Central memory CD8-positive, alpha-beta T cell (primary cell): ENCODE data around the gene TMPRSS11E.
"Not testable (repeated sequence)": the region's sequence is repeated elsewhere in the genome, so short reads cannot be mapped to it uniquely, and the experiment has no call there.

Experiments used
- ATAC-seq: fragments of 150-1000 bp; cut with Tn5 transposase; replicated peaks from 2 replicates; pipeline ENCODE4 v1.10.0; 2022; ENCODE audit warnings: mild to moderate bottlenecking, moderate FRiP score, moderate number of reproducible peaks; ENCODE audit not compliant: poor library complexity, severe bottlenecking; ENCODE audit errors: extremely low read depth
- DNase-seq, 2 donors: peaks; one replicate each; pipeline ENCODE4 v3.0.0; 2021; ENCODE audit warnings: low spot score in 2 of 2
- H3K27ac Mint-ChIP-seq: one replicate; pipeline ENCODE4 v1.8.0; 2022; ENCODE audit warnings: low read depth, mild to moderate bottlenecking, moderate library complexity, mixed read lengths
- H3K27me3 Mint-ChIP-seq: one replicate; pipeline ENCODE4 v1.8.0; 2022; ENCODE audit warnings: mixed read lengths
- H3K36me3 Mint-ChIP-seq: one replicate; pipeline ENCODE4 v1.8.0; 2022; ENCODE audit warnings: mild to moderate bottlenecking, moderate library complexity, mixed read lengths; ENCODE audit not compliant: insufficient read depth
- H3K4me1 Mint-ChIP-seq: one replicate; pipeline ENCODE4 v1.8.0; 2022; ENCODE audit warnings: mixed read lengths
- H3K4me3 Mint-ChIP-seq: one replicate; pipeline ENCODE4 v1.8.0; 2022; ENCODE audit warnings: mild to moderate bottlenecking, moderate library complexity, mixed read lengths
- H3K9me3 Mint-ChIP-seq: one replicate; pipeline ENCODE4 v1.8.0; 2022; ENCODE audit warnings: mixed read lengths

The TMPRSS11E gene

DNA sequence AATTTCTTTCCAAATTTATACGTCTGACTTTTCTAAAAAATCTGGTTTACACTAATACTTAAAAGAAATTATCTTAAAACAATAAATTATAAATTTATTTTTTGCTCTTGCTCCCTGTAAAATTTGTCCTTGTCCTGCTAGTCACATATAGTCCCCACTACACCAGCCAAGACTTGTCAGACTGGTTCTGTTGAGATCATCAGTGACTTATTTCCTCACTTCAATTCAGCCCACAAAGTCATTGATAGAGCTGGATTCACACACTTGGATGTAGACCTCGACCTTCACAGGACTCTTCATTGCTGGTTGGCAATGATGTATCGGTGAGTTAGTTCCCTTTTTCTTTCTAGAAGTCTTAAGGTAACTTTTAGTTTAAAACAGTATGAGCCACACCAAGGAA, at the start of gene TMPRSS11E:
TSS of gene TMPRSS11E (plus strand) at position 263 of the 400 bp plus-strand sequence. CDS start at position 313, 50 bp downstream.
- Mint-ChIP-seq H3K4me3 (no peak within 1 kb of the TSS), H3K9me3 (no peaks in the 10 kb centered on the region), H3K4me1 (peaks cover 5% of the 10 kb centered on the region), H3K36me3 (no peaks in the 10 kb centered on the region), H3K27ac (no peak within 1 kb of the TSS), H3K27me3 (no peaks in the 10 kb centered on the region)
- no peak for ATAC-seq
- DNase-seq = no peak

GRCh38 chr4:68399306-68399705, 48.0 kb upstream of the TMPRSS11E start:
- no peak overlapping the region for H3K4me3 Mint-ChIP-seq
- no peaks in the 10 kb centered on the region for H3K9me3 Mint-ChIP-seq
- H3K36me3 Mint-ChIP-seq = no peaks in the 10 kb centered on the region
- no peaks in the 10 kb centered on the region for H3K4me1 Mint-ChIP-seq
- no peak for ATAC-seq
- H3K27ac Mint-ChIP-seq = no peak overlapping the region
- DNase-seq = no peak
- no peaks in the 10 kb centered on the region for H3K27me3 Mint-ChIP-seq

- DNase-seq (no peak), ATAC-seq (no peak)
- H3K9me3 Mint-ChIP-seq = no peaks in the 10 kb centered on the region
- peaks cover 2% of the 10 kb centered on the region for H3K36me3 Mint-ChIP-seq
- no peaks in the 10 kb centered on the region for H3K4me1 Mint-ChIP-seq
- H3K27ac Mint-ChIP-seq = no peak overlapping the region
- no peaks in the 10 kb centered on the region for H3K27me3 Mint-ChIP-seq
- no peak overlapping the region for H3K4me3 Mint-ChIP-seq
These were observed 46.0 kb upstream of the TMPRSS11E start for GRCh38 chr4:68401231-68401630.

DNA sequence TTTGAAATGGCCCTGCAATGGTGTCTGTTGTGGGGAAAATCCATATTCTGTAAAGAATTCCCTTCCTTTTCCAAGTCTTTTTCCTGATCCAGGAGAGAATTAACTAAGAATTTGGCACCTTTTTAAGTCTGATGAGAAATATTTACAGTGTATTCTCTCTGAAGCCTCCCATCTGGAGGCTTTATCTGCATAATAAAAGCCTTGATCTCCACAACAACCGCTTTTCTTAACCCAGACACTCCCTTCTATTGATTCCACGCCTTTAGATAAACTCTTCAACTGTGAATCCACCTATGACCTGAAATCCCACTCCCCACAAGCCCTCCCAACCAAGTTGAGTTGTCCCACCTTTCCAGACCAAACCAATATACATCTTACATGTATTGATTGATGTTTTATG, 43.1 kb upstream of the TMPRSS11E start:
- H3K9me3 Mint-ChIP-seq = no peaks in the 10 kb centered on the region
- H3K4me3 Mint-ChIP-seq = no peak overlapping the region
- no peaks in the 10 kb centered on the region for H3K27me3 Mint-ChIP-seq
- ATAC-seq = no peak
- no peaks in the 10 kb centered on the region for H3K4me1 Mint-ChIP-seq
- H3K36me3 Mint-ChIP-seq = peaks cover 2% of the 10 kb centered on the region
- no peak overlapping the region for H3K27ac Mint-ChIP-seq
- no peak for DNase-seq

GRCh38 chr4:68405718-68406478, 41.4 kb upstream of the TMPRSS11E start:
- DNase-seq, ATAC-seq, H3K36me3 Mint-ChIP-seq, H3K4me1 Mint-ChIP-seq, H3K27ac Mint-ChIP-seq, H3K27me3 Mint-ChIP-seq, H3K9me3 Mint-ChIP-seq, H3K4me3 Mint-ChIP-seq: not testable (repeated sequence)

DNA sequence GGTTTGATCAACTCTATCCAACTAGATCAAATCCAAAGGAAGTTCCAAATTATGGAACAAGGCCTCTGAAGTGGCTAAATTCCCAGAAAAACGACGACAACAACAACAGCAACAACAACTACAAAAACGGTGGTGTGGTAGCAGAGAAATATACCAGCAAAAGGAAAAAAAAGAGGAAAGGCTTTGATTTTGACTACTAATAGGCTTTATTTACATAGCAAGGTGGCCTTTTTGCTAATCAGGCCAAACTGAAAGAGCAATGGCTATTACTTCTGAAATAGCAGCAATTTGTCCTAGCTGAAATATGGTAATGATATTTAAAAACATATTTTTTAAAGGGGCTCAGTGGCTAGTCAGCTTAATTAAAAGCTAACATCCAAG, 40.8 kb upstream of the TMPRSS11E start:
- Mint-ChIP-seq H3K4me1 (no peaks in the 10 kb centered on the region), H3K27me3 (no peaks in the 10 kb centered on the region), H3K36me3 (peaks cover 4% of the 10 kb centered on the region), H3K27ac (no peak overlapping the region), H3K4me3 (no peak overlapping the region), H3K9me3 (no peaks in the 10 kb centered on the region)
- DNase-seq = no peak
- ATAC-seq = no peak

DNA sequence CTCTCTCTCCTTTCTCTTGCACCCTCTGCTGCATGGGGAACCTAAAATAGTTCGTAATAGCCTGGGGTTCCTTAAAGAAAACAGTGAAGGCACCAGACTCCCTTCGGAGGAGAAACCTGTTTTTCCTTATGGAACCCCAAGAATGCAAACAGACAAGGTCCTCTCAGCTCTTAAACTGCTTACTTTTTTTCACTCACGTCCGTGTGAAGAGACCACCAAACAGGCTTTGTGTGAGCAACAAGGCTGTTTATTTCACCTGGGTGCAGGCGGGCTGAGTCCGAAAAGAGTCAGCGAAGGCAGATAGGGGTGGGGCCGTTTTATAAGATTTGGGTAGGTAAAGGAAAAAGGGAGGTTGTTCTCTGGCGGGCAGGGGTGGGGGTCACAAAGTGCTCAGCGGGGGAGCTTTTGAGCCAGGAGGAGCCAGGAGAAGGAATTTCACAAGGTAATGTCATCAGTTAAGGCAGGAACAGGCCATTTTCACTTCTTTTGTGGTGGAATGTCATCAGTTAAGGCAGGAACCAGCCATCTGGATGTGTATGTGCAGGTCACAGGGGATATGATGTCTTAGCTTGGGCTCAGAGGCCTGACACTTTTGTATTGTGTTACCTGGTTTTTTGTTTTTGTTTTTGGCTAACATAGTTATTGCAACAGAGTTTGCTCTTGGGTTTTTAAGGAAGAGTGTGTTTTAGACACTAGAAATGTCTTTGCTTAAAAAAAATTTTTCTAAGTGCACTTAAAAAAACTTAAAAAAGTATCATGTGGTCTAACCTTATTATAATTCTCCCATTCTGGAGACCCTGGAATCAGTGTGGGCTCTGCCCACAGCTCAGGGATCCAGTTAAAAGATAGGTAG, 40.0 kb upstream of the TMPRSS11E start:
- H3K9me3 Mint-ChIP-seq, H3K4me1 Mint-ChIP-seq, H3K27ac Mint-ChIP-seq, H3K36me3 Mint-ChIP-seq, H3K27me3 Mint-ChIP-seq, H3K4me3 Mint-ChIP-seq, DNase-seq, ATAC-seq: not testable (repeated sequence)

DNA sequence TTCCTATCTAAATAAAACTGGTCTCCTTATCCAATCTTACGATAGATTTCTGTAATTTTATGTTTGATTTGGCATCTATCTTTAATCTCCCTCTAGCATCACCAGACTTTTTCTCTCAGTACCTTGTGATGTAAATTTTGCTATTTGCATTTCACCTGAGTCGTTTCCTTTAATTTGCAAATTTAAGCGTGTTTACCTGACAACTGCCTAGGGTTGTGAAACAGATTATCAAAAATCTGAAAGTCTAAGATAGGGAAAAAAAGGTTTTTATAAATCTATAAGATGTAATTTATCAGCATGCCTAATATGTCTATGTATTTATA, 39.4 kb upstream of the TMPRSS11E start:
- no peak for ATAC-seq
- Mint-ChIP-seq H3K36me3 (peaks cover 4% of the 10 kb centered on the region), H3K27ac (no peak overlapping the region), H3K9me3 (no peaks in the 10 kb centered on the region), H3K4me3 (no peak overlapping the region), H3K27me3 (no peaks in the 10 kb centered on the region), H3K4me1 (no peaks in the 10 kb centered on the region)
- no peak for DNase-seq

DNA sequence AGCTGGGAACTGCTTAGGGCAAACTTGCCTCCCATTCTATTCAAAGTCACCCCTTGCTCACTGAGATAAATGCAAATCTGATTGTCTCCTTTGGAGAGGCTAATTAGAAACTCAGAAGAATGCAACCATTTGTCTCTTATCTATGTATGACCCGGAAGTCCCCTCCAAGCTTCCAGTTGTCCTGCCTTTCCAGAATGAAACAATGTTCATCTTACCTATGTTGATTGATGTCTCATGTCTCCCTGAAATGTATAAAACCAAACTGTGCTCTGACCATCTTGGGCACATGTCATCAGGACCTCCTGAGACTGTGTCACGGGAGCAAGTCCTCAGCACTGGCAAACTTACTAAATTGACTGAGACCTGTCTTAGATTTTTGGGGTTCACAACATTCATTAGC, 37.1 kb upstream of the TMPRSS11E start:
- ATAC-seq = no peak
- no peak for DNase-seq
- Mint-ChIP-seq H3K36me3 (peaks cover 4% of the 10 kb centered on the region), H3K9me3 (no peaks in the 10 kb centered on the region), H3K4me3 (no peak overlapping the region), H3K27me3 (no peaks in the 10 kb centered on the region), H3K27ac (no peak overlapping the region), H3K4me1 (no peaks in the 10 kb centered on the region)

DNA sequence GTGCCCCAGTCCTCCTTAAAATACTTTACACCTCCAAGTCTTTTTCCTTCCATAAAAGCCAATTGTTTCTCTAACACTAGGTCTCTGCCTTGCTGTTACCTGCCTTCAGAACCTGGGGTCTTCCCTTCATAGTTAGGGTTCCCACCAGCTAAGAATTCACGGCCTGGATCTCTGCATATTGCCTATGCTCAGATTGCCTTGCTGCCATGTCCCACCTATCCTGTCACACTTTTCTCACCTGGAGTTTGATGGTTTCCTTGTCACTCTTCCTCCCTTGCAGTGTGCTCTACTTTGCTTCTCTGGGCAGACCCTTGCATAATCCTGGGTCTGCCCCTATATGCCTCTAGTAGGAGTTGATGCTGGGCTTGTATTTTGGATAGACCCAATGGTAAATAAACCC, 36.6 kb upstream of the TMPRSS11E start:
- ATAC-seq = no peak
- Mint-ChIP-seq H3K4me1 (no peaks in the 10 kb centered on the region), H3K4me3 (no peak overlapping the region), H3K27ac (no peak overlapping the region), H3K9me3 (no peaks in the 10 kb centered on the region), H3K36me3 (peaks cover 2% of the 10 kb centered on the region), H3K27me3 (no peaks in the 10 kb centered on the region)
- DNase-seq = no peak

DNA sequence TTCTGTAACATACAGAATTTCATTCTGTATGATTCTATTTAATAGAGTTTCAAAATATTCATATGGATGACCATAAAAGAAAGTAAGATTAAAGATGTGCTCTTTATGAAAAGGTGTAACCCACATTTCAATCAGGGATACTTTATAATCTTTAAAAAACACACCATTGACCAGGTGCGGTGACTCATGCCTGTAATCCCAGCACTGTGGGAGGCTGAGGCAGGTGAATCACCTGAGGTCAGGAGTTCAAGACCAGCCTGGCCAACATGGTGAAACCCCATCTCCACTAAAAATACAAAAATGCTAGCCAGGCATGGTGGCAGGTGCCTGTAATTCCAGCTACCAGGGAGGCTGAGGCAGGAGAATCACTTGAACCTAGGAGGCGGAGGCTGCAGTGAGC, 35.2 kb upstream of the TMPRSS11E start:
- not testable (repeated sequence) for H3K27me3 Mint-ChIP-seq, H3K4me3 Mint-ChIP-seq, H3K27ac Mint-ChIP-seq, H3K4me1 Mint-ChIP-seq, H3K36me3 Mint-ChIP-seq, DNase-seq, ATAC-seq, H3K9me3 Mint-ChIP-seq

GRCh38 chr4:68416591-68416990, 30.7 kb upstream of the TMPRSS11E start:
- H3K4me1 Mint-ChIP-seq = no peaks in the 10 kb centered on the region
- no peak overlapping the region for H3K4me3 Mint-ChIP-seq
- no peaks in the 10 kb centered on the region for H3K27me3 Mint-ChIP-seq
- H3K27ac Mint-ChIP-seq = no peak overlapping the region
- no peak for ATAC-seq
- H3K36me3 Mint-ChIP-seq = no peaks in the 10 kb centered on the region
- DNase-seq = no peak
- H3K9me3 Mint-ChIP-seq = no peaks in the 10 kb centered on the region

GRCh38 chr4:68426516-68426915, 20.7 kb upstream of the TMPRSS11E start:
- H3K27ac Mint-ChIP-seq = no peak overlapping the region
- H3K27me3 Mint-ChIP-seq = no peaks in the 10 kb centered on the region
- H3K4me1 Mint-ChIP-seq = no peaks in the 10 kb centered on the region
- DNase-seq (no peak), ATAC-seq (no peak)
- no peaks in the 10 kb centered on the region for H3K36me3 Mint-ChIP-seq
- H3K9me3 Mint-ChIP-seq = no peaks in the 10 kb centered on the region
- H3K4me3 Mint-ChIP-seq = no peak overlapping the region
